Airway epithelial cell (primary cell): Measurements from ENCODE around the gene SNX15. TPM values are rescaled to one million over a fixed set of nuclear protein-coding genes. Genes with fewer than 3 reads are reported as not detected.

Experiments
- total RNA-seq: library from RNA; depleted of rRNA; stranded (reverse); fragments of >200 nt; gene quantifications from 2 replicates; pipeline ENCODE4 v1.2.3, GENCODE V29; 2015

Gene SNX15
- 10.2 and 14.2 TPM in 2 replicates for total RNA-seq

GRCh38 chr11:65027213-65028067 lies at the start of gene SNX15:
TSS of gene SNX15 (plus strand) at chr11:65027439. CDS start at chr11:65027538, 99 bp downstream.

GRCh38 chr11:64996710-64997380 lies 30.4 kb upstream of the SNX15 start, which contains the start of gene BATF2:
TSS of gene BATF2 (minus strand) at chr11:64996971. CDS start at chr11:64996914, 57 bp downstream.

GRCh38 chr11:65013888-65014725 lies 13.1 kb upstream of the SNX15 start, which contains the start of gene ARL2:
TSS of gene ARL2 (plus strand) at chr11:65014160. CDS start at chr11:65014208, 48 bp downstream.

GRCh38 chr11:65040847-65041622 lies 13.8 kb downstream of the SNX15 start, which contains the start of gene SAC3D1:
TSS of gene SAC3D1 (plus strand) at chr11:65041210. CDS start at chr11:65041293, 83 bp downstream.

GRCh38 chr11:65058419-65059054 lies 31.3 kb downstream of the SNX15 start, which contains the start of gene NAALADL1:
TSS of gene NAALADL1 (minus strand) at chr11:65058553. CDS start at chr11:65058521, 32 bp downstream.

GRCh38 chr11:65083834-65084597 lies 56.8 kb downstream of the SNX15 start, which contains the start of the genes CDCA5 and ZFPL1:
TSS of gene CDCA5 (minus strand) at chr11:65084040. CDS start at chr11:65083978, 62 bp downstream.
TSS of gene ZFPL1 (plus strand) at chr11:65084222. CDS start at chr11:65084699, 477 bp downstream.

Other genes with a start within 250 kb of the SNX15 start
- gene SF1, start 248.9 kb upstream of the SNX15 start, total RNA-seq, result 130 and 133 TPM in 2 replicates
- 23.3 and 35.0 TPM in 2 replicates for gene MAP4K2, start 224.2 kb upstream of the SNX15 start, total RNA-seq
- gene MEN1, start 216.9 kb upstream of the SNX15 start, total RNA-seq, result 21.9 and 28.4 TPM in 2 replicates
- gene CDC42BPG, start 182.8 kb upstream of the SNX15 start, total RNA-seq, result 15.9 and 17.4 TPM in 2 replicates
- 43.7 and 57.8 TPM in 2 replicates for gene EHD1, start 148.8 kb upstream of the SNX15 start, total RNA-seq
- gene ATG2A, start 110.2 kb upstream of the SNX15 start, total RNA-seq, result 18.2 and 19.0 TPM in 2 replicates
- gene PPP2R5B, start 102.8 kb upstream of the SNX15 start, total RNA-seq, result 14.8 and 16.2 TPM in 2 replicates
- not detected in 2 replicates for gene GPHA2, start 91.5 kb upstream of the SNX15 start, total RNA-seq
- not detected in 2 replicates for gene MAJIN, start 55.3 kb upstream of the SNX15 start, total RNA-seq
- gene BATF2, start 30.5 kb upstream of the SNX15 start, total RNA-seq, result 0.09 TPM in 1 of 2 replicates, not detected in the other
- 118 and 132 TPM in 2 replicates for gene ARL2, start 13.3 kb upstream of the SNX15 start, total RNA-seq
- 32.7 and 34.4 TPM in 2 replicates for gene SAC3D1, start 13.8 kb downstream of the SNX15 start, total RNA-seq
- 2.0 and 7.1 TPM in 2 replicates for gene NAALADL1, start 31.1 kb downstream of the SNX15 start, total RNA-seq
- 13.9 and 14.8 TPM in 2 replicates for gene CDCA5, start 56.6 kb downstream of the SNX15 start, total RNA-seq
- 30.1 and 48.6 TPM in 2 replicates for gene ZFPL1, start 56.8 kb downstream of the SNX15 start, total RNA-seq
- gene VPS51, start 68.8 kb downstream of the SNX15 start, total RNA-seq, result 195 and 359 TPM in 2 replicates
- gene TM7SF2, start 84.4 kb downstream of the SNX15 start, total RNA-seq, result 80.3 and 96.7 TPM in 2 replicates
- 28.4 and 54.3 TPM in 2 replicates for gene ZNHIT2, start 90.3 kb downstream of the SNX15 start, total RNA-seq
- 609 and 906 TPM in 2 replicates for gene FAU, start 94.7 kb downstream of the SNX15 start, total RNA-seq
- 54.8 and 80.0 TPM in 2 replicates for gene MRPL49, start 94.9 kb downstream of the SNX15 start, total RNA-seq
- gene SYVN1, start 107.1 kb downstream of the SNX15 start, total RNA-seq, result 12.7 and 18.1 TPM in 2 replicates
- gene SPDYC, start 142.8 kb downstream of the SNX15 start, total RNA-seq, result not detected in 2 replicates
- gene CAPN1, start 154.5 kb downstream of the SNX15 start, total RNA-seq, result 594 and 598 TPM in 2 replicates
- 15.4 and 51.9 TPM in 2 replicates for gene POLA2, start 234.5 kb downstream of the SNX15 start, total RNA-seq